Epithelial cell of esophagus (primary cell): ENCODE data around the gene SFXN4.

Source experiments
- DNase-seq: peaks from one replicate; pipeline ENCODE4 v3.0.0; 2010; ENCODE audit warnings: low read depth
- H3K4me3 ChIP-seq: 2 replicates; pipeline ENCODE4 v1.5.1; 2011; ENCODE audit warnings: mild to moderate bottlenecking, low read length, control low read depth
- TF ChIP-seq, protein P1 (sequence below): IDR thresholded peaks from 2 replicates; pipeline ENCODE4 v1.5.1; 2011; ENCODE audit warnings: low read depth, mild to moderate bottlenecking, low read length, control low read depth, inconsistent platforms; ENCODE audit not compliant: insufficient read depth; ENCODE audit errors: missing control alignments

The SFXN4 gene

DNA sequence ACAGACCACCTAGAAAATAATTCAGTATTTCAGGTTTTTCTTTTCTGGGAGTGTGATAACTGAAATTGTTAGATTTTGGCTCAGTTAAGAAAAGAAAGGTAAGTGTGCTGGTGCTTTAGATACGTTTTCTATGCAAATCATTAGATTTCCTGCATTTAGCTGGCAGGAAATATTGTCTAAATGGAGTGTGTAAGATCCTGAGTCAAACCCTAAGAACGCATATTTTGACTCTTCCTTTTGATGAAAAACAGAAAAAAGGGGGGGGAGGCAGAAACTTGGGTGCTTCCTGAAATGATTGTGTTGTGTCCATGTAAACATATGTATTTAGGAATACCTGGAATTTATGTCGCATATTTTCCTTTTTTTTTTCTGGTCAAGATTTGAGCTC is 43.0 kb upstream of the SFXN4 start:
- DNase-seq, result peak; percentile 36
- H3K4me3 ChIP-seq, result peak overlapping the region; percentile 61
- TF ChIP-seq, protein P1, sequence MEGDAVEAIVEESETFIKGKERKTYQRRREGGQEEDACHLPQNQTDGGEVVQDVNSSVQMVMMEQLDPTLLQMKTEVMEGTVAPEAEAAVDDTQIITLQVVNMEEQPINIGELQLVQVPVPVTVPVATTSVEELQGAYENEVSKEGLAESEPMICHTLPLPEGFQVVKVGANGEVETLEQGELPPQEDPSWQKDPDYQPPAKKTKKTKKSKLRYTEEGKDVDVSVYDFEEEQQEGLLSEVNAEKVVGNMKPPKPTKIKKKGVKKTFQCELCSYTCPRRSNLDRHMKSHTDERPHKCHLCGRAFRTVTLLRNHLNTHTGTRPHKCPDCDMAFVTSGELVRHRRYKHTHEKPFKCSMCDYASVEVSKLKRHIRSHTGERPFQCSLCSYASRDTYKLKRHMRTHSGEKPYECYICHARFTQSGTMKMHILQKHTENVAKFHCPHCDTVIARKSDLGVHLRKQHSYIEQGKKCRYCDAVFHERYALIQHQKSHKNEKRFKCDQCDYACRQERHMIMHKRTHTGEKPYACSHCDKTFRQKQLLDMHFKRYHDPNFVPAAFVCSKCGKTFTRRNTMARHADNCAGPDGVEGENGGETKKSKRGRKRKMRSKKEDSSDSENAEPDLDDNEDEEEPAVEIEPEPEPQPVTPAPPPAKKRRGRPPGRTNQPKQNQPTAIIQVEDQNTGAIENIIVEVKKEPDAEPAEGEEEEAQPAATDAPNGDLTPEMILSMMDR, result no peak

DNA sequence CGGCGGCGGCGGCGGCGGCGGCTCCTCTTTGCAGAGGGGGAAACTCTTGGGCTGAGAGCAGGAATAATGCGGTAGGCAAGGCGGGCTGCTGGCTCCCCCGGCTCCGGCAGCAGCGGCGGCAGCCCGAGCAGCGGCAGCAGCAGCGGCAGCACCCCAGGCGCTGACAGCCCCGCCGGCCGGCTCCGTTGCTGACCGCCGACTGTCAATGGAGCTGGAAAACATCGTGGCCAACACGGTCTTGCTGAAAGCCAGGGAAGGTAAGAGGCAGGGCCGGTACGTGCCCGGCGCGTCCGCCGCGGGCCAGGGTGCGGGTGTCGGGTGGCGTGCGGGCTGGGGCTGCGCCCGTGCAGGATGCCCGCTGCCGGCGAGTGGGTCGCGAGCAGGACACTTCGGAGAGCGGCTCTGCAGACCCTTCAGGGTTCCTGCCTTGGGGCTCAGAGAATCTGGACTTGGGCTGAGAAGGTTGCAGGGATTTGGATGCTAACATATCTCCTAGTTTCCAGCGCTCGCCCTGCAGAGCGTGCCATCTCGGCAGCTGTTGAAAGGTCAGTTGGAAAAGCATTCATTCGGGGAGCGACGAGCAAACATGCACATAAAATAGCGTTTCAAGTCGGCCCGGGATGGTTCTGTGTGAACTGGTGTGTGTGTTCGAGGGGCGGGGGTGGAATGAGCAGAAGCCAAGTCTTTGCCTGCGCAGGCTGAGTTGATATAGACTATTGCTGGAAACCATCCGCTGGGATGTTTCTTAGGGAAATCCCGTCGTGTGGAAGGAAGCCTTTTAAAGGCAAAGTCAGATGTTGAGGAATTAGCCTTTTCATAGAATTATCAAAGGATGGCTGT is 42.4 kb upstream of the SFXN4 start:
- TF ChIP-seq, protein P1, result no peak
- DNase-seq, result peak; percentile 58

DNA sequence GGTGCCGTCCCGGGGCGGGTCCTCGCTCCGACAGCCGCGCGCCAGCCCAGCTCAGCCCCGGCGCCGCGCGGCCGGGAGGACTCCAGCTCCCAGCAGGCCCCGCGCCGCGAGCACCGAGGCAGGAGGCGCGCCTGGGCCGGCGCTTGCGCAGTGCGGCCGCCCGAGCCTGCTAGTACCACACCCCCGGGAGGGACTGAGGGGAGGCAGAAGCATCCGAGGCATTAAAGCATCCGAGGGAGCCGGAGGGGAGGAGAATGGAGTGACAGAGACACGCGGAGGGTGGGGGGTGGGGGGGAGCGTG is 41.8 kb upstream of the SFXN4 start, which contains the start of gene GRK5:
Gene GRK5, plus strand, starts transcription at position 206 of the 301 bp plus-strand sequence. CDS start 347 bp downstream, outside the sequence.
- TF ChIP-seq, protein P1, result no peak
- H3K4me3 ChIP-seq, result peak within 1 kb of the TSS; percentile 61
- peak; percentile 97 for DNase-seq

More for the DNA sequence above, 42.4 kb upstream of the SFXN4 start:
- peak overlapping the region; percentile 61 for H3K4me3 ChIP-seq

GRCh38 chr10:119206603-119207365 is 41.3 kb upstream of the SFXN4 start:
- peak overlapping the region; percentile 61 for H3K4me3 ChIP-seq
- peak; percentile 49 for DNase-seq
- TF ChIP-seq, protein P1, result peak; percentile 27

DNA sequence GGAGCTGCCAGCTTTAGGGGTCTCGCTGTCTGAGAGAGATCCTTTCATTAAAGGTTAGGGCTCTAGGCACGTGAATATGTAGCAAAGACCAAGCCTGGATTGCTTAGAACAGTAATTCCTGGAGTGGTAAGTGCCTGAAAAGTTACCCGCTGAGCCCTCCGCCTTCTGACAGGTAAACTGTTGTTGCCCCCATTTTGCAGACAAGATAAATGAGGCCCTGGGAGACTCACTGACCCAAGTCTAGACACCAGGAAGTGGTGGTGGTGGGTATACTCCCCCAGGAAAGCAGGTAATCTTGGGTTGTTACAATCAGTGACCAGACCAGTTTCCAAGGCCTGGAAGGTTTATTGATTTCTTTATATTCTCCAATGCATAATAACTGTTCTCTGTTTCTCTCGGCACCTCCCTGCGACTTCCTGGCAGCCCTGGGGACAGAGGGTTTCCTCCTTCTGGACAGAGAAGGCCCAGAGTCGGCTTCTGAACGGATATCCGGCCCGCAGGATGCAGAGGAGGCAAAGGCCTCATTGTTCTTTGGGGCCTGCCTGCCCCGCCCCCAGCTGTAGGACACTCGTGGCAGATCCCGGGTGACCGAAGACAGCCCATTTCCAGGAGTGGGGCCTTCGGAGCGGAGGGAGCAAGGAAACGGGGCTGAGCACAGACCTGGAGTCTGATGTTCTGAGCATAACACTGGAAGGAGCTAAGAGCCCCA is 40.5 kb upstream of the SFXN4 start:
- peak overlapping the region; percentile 61 for H3K4me3 ChIP-seq
- no peak for DNase-seq
- TF ChIP-seq, protein P1, result no peak

DNA sequence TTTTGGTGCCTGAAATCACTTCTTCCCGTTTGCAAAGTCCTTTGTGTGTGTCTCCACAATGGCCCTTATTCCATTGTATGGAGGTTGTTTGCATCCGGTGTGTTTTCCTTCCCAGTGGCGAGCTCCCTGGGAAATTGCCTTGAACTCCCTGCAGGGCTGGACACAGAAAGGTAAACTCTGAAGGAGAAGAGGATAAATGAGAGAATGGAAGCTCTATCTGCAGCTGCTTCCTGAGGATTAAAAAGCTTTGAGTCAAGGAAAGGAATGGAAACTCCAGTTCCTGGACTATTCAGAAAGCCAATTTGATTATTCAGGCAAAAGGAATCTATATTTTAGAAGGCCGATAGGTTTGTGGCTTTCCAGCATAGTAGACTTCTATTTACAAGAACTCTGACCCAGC is 37.5 kb upstream of the SFXN4 start:
- peak; percentile 39 for DNase-seq
- TF ChIP-seq, protein P1, result no peak
- H3K4me3 ChIP-seq, result no peak overlapping the region
